ENCODE data around the gene DHH.

The DHH gene

DNA sequence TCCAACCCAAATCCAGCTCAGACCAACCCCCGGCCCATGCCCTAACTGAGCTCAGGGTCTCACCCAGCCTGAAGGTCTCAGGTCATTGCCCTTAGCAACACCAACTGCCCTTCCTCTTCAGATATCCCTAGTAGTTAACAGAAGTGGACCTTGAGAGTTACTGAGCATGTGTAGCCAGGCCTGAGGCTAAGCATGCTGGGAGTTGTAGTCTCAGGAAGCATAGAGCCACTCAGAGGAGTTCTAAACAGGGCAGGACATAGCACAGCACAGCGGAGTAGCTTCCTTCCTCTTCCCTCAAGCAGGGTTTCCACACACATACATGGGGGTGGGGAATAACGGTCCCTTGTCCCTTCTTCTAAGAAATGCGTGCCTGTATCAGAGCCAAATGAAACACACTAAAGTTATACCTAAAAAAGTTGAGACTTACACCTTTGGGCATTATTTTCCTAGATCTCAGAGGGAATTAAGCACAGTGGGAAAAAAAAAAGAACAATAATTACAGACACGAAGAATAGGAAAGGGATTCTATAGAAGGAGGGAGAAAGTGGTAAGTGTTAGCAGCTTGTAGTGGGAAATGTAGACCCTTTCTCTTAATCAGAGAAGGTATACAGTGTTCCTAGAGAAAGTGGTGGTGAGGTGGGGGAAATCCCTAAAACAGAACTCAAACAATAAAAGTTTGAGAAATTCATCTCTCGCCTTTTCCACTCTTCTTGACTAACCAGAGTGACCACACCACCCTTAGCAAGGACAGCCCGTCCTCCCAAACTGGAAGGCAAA, 38.4 kb downstream of the DHH start:
- TF ChIP-seq, protein P1, sequence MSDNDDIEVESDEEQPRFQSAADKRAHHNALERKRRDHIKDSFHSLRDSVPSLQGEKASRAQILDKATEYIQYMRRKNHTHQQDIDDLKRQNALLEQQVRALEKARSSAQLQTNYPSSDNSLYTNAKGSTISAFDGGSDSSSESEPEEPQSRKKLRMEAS (IDR thresholded peaks at IDR 0.05): no peak
- TF ChIP-seq TCF12 (IDR thresholded peaks at IDR 0.05; ENCODE audit: low read depth): no peak
- no peak for TF ChIP-seq TAF1 (IDR thresholded peaks at IDR 0.05; ENCODE audit: low read depth)
- TF ChIP-seq NFIC (IDR thresholded peaks at IDR 0.05): no peak

DNA sequence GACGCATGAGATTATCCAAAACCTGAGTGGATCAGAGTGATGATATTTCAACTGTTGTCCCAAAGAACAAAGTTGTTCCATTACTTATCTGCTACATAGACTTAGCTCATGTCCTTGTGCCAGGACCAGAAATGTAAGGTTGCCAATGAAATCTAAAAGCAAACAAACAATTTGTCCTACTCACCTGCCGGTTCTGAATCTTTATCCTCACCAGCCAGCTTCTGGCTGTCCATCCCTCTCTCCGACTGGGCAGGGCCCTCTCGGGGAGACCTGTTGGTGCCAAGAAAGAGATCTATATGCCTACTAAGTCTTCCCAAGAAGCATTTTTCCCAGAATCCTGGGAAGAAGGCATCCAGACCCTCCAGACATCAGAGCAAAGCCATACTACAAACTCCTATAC, 39.5 kb downstream of the DHH start:
- TF ChIP-seq CEBPB (IDR thresholded peaks at IDR 0.05): no peak
- TF ChIP-seq, protein P1 (IDR thresholded peaks at IDR 0.05): no peak
- TF ChIP-seq, protein P2, sequence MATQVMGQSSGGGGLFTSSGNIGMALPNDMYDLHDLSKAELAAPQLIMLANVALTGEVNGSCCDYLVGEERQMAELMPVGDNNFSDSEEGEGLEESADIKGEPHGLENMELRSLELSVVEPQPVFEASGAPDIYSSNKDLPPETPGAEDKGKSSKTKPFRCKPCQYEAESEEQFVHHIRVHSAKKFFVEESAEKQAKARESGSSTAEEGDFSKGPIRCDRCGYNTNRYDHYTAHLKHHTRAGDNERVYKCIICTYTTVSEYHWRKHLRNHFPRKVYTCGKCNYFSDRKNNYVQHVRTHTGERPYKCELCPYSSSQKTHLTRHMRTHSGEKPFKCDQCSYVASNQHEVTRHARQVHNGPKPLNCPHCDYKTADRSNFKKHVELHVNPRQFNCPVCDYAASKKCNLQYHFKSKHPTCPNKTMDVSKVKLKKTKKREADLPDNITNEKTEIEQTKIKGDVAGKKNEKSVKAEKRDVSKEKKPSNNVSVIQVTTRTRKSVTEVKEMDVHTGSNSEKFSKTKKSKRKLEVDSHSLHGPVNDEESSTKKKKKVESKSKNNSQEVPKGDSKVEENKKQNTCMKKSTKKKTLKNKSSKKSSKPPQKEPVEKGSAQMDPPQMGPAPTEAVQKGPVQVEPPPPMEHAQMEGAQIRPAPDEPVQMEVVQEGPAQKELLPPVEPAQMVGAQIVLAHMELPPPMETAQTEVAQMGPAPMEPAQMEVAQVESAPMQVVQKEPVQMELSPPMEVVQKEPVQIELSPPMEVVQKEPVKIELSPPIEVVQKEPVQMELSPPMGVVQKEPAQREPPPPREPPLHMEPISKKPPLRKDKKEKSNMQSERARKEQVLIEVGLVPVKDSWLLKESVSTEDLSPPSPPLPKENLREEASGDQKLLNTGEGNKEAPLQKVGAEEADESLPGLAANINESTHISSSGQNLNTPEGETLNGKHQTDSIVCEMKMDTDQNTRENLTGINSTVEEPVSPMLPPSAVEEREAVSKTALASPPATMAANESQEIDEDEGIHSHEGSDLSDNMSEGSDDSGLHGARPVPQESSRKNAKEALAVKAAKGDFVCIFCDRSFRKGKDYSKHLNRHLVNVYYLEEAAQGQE (IDR thresholded peaks at IDR 0.05; ENCODE audit: low read depth): no peak
- no peak for TF ChIP-seq TEAD4 (IDR thresholded peaks at IDR 0.05)
- TF ChIP-seq EP300 (IDR thresholded peaks at IDR 0.05; ENCODE audit: borderline replicate concordance): no peak
- no peak for TF ChIP-seq YY1 (IDR thresholded peaks at IDR 0.05; ENCODE audit: low read depth)
- no peak for TF ChIP-seq FOXM1 (IDR thresholded peaks at IDR 0.05; ENCODE audit: borderline replicate concordance, low read depth)
- no peak for TF ChIP-seq ZBTB7A (IDR thresholded peaks at IDR 0.05; ENCODE audit: low read depth)
- TF ChIP-seq TCF12 (IDR thresholded peaks at IDR 0.05; ENCODE audit: low read depth): no peak
- no peak for TF ChIP-seq NFIC (IDR thresholded peaks at IDR 0.05)
- TF ChIP-seq EGR1 (IDR thresholded peaks at IDR 0.05): no peak
- TF ChIP-seq RAD21 (IDR thresholded peaks at IDR 0.05; ENCODE audit: low read depth): no peak
- TF ChIP-seq TAF1 (IDR thresholded peaks at IDR 0.05; ENCODE audit: low read depth): no peak
- no peak for TF ChIP-seq CREB1 (IDR thresholded peaks at IDR 0.05; ENCODE audit: low read depth)
- TF ChIP-seq, protein P3, sequence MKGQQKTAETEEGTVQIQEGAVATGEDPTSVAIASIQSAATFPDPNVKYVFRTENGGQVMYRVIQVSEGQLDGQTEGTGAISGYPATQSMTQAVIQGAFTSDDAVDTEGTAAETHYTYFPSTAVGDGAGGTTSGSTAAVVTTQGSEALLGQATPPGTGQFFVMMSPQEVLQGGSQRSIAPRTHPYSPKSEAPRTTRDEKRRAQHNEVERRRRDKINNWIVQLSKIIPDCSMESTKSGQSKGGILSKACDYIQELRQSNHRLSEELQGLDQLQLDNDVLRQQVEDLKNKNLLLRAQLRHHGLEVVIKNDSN (IDR thresholded peaks at IDR 0.05): no peak

DNA sequence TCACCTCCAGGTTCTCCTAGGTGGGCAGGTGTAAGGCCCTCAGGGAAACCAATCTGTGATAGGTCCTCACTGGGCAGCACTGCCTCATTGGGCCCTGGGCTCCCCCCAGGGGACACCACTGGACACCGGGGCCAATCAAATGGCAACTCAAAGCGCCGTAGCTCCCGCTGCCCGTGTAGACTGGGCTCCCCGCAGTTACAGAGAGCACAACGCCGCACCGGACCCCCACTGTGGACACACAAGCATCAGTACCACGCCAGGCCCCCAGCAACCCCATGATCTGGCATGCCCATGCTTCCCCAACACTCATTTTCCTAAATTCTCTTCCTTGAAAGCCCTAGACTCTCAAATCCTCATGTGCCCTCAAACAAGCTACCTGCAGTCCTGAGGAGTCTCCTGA, 40.1 kb downstream of the DHH start:
- no peak for TF ChIP-seq RAD21 (IDR thresholded peaks at IDR 0.05; ENCODE audit: low read depth)
- no peak for TF ChIP-seq FOXM1 (IDR thresholded peaks at IDR 0.05; ENCODE audit: borderline replicate concordance, low read depth)
- TF ChIP-seq, protein P2 (IDR thresholded peaks at IDR 0.05; ENCODE audit: low read depth): no peak
- TF ChIP-seq YY1 (IDR thresholded peaks at IDR 0.05; ENCODE audit: low read depth): no peak

DNA sequence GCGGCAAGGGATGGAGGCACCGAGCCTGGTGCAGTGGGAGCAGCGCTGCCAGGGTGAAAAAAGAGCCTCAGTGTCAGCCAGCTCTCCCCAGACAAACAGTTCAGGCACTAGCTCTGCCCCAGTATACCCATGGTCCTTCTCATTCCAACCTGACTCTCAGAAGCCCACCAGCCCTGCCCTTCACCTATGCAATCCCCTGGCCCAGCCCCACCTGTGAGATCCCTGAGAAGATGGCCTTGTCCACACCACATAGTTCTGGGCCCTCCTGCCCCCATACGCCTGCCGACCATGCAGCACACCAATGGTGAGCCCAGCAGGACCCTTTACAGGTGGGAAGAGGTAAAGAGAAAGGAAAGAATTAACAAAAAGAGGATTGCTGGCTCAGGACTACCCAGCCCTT, 40.5 kb downstream of the DHH start:
- TF ChIP-seq RAD21 (IDR thresholded peaks at IDR 0.05; ENCODE audit: low read depth) (no peak), ZBTB7A (IDR thresholded peaks at IDR 0.05; ENCODE audit: low read depth) (no peak), EP300 (IDR thresholded peaks at IDR 0.05; ENCODE audit: borderline replicate concordance) (no peak), FOXM1 (IDR thresholded peaks at IDR 0.05; ENCODE audit: borderline replicate concordance, low read depth) (no peak), TCF12 (IDR thresholded peaks at IDR 0.05; ENCODE audit: low read depth) (no peak), TAF1 (IDR thresholded peaks at IDR 0.05; ENCODE audit: low read depth) (no peak), NFIC (IDR thresholded peaks at IDR 0.05) (no peak), EGR1 (IDR thresholded peaks at IDR 0.05) (no peak), YY1 (IDR thresholded peaks at IDR 0.05; ENCODE audit: low read depth) (no peak)
- TF ChIP-seq, protein P1 (IDR thresholded peaks at IDR 0.05): no peak
- TF ChIP-seq, protein P2 (IDR thresholded peaks at IDR 0.05; ENCODE audit: low read depth): no peak
- TF ChIP-seq, protein P3 (IDR thresholded peaks at IDR 0.05): no peak

Data from Ishikawa (cell line).